ENCODE results near the gene DOK1. TPM values are rescaled to one million over a fixed set of nuclear protein-coding genes. Genes with fewer than 3 reads are reported as not detected.

DOK1 gene
- total and polyA plus RNA-seq, 10 donors = 19.9 to 59.1 (median 39.7) TPM

- Histone ChIP-seq H3K4me3 (no peak overlapping the region), H3K27ac (no peak overlapping the region), H3K27me3 (replicated peaks in 1 of 7) (peaks cover 0 to 22% (median 0%) of the 10 kb centered on the region in 7 donors), H3K4me1 (no peaks in the 10 kb centered on the region), H3K9me3 (no peaks in the 10 kb centered on the region), H3K36me3 (no peaks in the 10 kb centered on the region)
- TF ChIP-seq POLR2A (IDR thresholded peaks at IDR 0.05) (no peak), CTCF (IDR thresholded peaks at IDR 0.05 in 8 of 11, conservative IDR thresholded peaks at IDR 0.05 in 3 of 11) (no peak), POLR2AphosphoS5 (IDR thresholded peaks at IDR 0.05) (no peak)
- intact Hi-C loops (cut with DNase I; ENCODE audit: low total_unique reads) = no loop called here
- 68 to 81% (median 78%) methylated on average over 5 of the region's 5 CpGs for WGBS, 5 donors
- DNase-seq = no peak
These were observed 52.4 kb downstream of the DOK1 start for GRCh38 chr2:74606927-74607326.

Other genes with a start within 250 kb of the DOK1 start
- 1 to 10 TPM; 2.1 to 9.7 (median 3.9) TPM for gene SLC4A5, start 211.3 kb upstream of the DOK1 start, total RNA-seq
- 1 to 10 TPM in 1 of 3 donors, under 1 TPM in 2; 0.45 to 1.1 (median 0.62) TPM for gene SLC4A5, start 211.3 kb upstream of the DOK1 start, polyA plus RNA-seq
- 100 to 1,000 TPM in 4 of 7 donors, 10 to 100 TPM in 3; 81.8 to 113 (median 100) TPM for gene DCTN1, start 174.4 kb upstream of the DOK1 start, total RNA-seq
- 10 to 100 TPM; 47.8 to 77.2 (median 53.7) TPM for gene DCTN1, start 174.4 kb upstream of the DOK1 start, polyA plus RNA-seq
- gene C2orf81, start 133.1 kb upstream of the DOK1 start, total RNA-seq = 1 to 10 TPM; 1.7 to 4.0 (median 2.8) TPM
- gene C2orf81, start 133.1 kb upstream of the DOK1 start, polyA plus RNA-seq = 1 to 10 TPM; 3.2 to 5.7 (median 5.1) TPM
- gene WDR54, start 133.0 kb upstream of the DOK1 start, total RNA-seq = 10 to 100 TPM; 15.1 to 24.3 (median 17.9) TPM
- gene WDR54, start 133.0 kb upstream of the DOK1 start, polyA plus RNA-seq = 10 to 100 TPM; 23.7 to 26.0 (median 24.4) TPM
- 10 to 100 TPM in 3 of 7 donors, 1 to 10 TPM in 4; 5.0 to 11.1 (median 9.8) TPM for gene RTKN, start 112.8 kb upstream of the DOK1 start, total RNA-seq
- gene RTKN, start 112.8 kb upstream of the DOK1 start, polyA plus RNA-seq = 1 to 10 TPM; 3.2 to 6.9 (median 3.4) TPM
- gene INO80B, start 99.6 kb upstream of the DOK1 start, total RNA-seq = 10 to 100 TPM in 6 of 7 donors, 1 to 10 TPM in 1; 9.0 to 42.9 (median 28.6) TPM
- 10 to 100 TPM; 36.7 to 50.3 (median 43.7) TPM for gene INO80B, start 99.6 kb upstream of the DOK1 start, polyA plus RNA-seq
- 10 to 100 TPM; 39.5 to 80.7 (median 58.5) TPM for gene WBP1, start 96.3 kb upstream of the DOK1 start, total RNA-seq
- 10 to 100 TPM; 64.7 to 84.2 (median 78.8) TPM for gene WBP1, start 96.3 kb upstream of the DOK1 start, polyA plus RNA-seq
- 10 to 100 TPM; 49.2 to 61.6 (median 56.7) TPM for gene MOGS, start 89.3 kb upstream of the DOK1 start, total RNA-seq
- 10 to 100 TPM; 24.6 to 35.5 (median 31.0) TPM for gene MOGS, start 89.3 kb upstream of the DOK1 start, polyA plus RNA-seq
- gene MRPL53, start 82.0 kb upstream of the DOK1 start, total RNA-seq = 10 to 100 TPM; 13.0 to 74.3 (median 61.7) TPM
- gene MRPL53, start 82.0 kb upstream of the DOK1 start, polyA plus RNA-seq = 10 to 100 TPM; 69.4 to 86.7 (median 78.6) TPM
- gene CCDC142, start 71.7 kb upstream of the DOK1 start, total RNA-seq = 10 to 100 TPM; 22.2 to 59.4 (median 31.6) TPM
- 1 to 10 TPM; 2.8 to 9.3 (median 3.4) TPM for gene CCDC142, start 71.7 kb upstream of the DOK1 start, polyA plus RNA-seq
- gene TTC31, start 71.6 kb upstream of the DOK1 start, total RNA-seq = 10 to 100 TPM; 34.3 to 51.3 (median 38.3) TPM
- 10 to 100 TPM; 15.7 to 26.7 (median 21.6) TPM for gene TTC31, start 71.6 kb upstream of the DOK1 start, polyA plus RNA-seq
- gene LBX2, start 55.1 kb upstream of the DOK1 start, total RNA-seq = 1 to 10 TPM in 3 of 7 donors, under 1 TPM in 4; 0.52 to 2.7 (median 0.89) TPM
- gene LBX2, start 55.1 kb upstream of the DOK1 start, polyA plus RNA-seq = 1 to 10 TPM in 1 of 3 donors, under 1 TPM in 2; 0.50 to 1.8 (median 0.93) TPM
- gene PCGF1, start 47.0 kb upstream of the DOK1 start, total RNA-seq = 10 to 100 TPM; 12.7 to 20.4 (median 14.7) TPM
- 10 to 100 TPM in 2 of 3 donors, 1 to 10 TPM in 1; 9.6 to 11.8 (median 11.6) TPM for gene PCGF1, start 47.0 kb upstream of the DOK1 start, polyA plus RNA-seq
- not detected for gene TLX2, start 40.3 kb upstream of the DOK1 start, total RNA-seq
- under 1 TPM in 2 of 3 donors, not detected in 1; 0.04 to 0.05 TPM for gene TLX2, start 40.3 kb upstream of the DOK1 start, polyA plus RNA-seq
- under 1 TPM in 5 of 7 donors, not detected in 2; 0.24 to 0.52 (median 0.43) TPM for gene DQX1, start 28.5 kb upstream of the DOK1 start, total RNA-seq
- gene DQX1, start 28.5 kb upstream of the DOK1 start, polyA plus RNA-seq = under 1 TPM; 0.09 to 0.22 (median 0.11) TPM
- gene AUP1, start 25.0 kb upstream of the DOK1 start, total RNA-seq = 100 to 1,000 TPM; 107 to 182 (median 125) TPM
- gene AUP1, start 25.0 kb upstream of the DOK1 start, polyA plus RNA-seq = 100 to 1,000 TPM; 140 to 226 (median 223) TPM
- gene HTRA2, start 24.8 kb upstream of the DOK1 start, total RNA-seq = 10 to 100 TPM; 34.2 to 58.7 (median 38.7) TPM
- gene HTRA2, start 24.8 kb upstream of the DOK1 start, polyA plus RNA-seq = 10 to 100 TPM; 46.0 to 48.7 (median 48.0) TPM
- 10 to 100 TPM; 11.6 to 27.4 (median 18.0) TPM for gene LOXL3, start 778 bp upstream of the DOK1 start, total RNA-seq
- gene LOXL3, start 778 bp upstream of the DOK1 start, polyA plus RNA-seq = 1 to 10 TPM; 1.8 to 4.6 (median 3.6) TPM
- 1 to 10 TPM in 4 of 7 donors, under 1 TPM in 3; 0.43 to 2.0 (median 1.1) TPM for gene M1AP, start 93.6 kb downstream of the DOK1 start, total RNA-seq
- gene M1AP, start 93.6 kb downstream of the DOK1 start, polyA plus RNA-seq = under 1 TPM; 0.26 to 0.61 (median 0.47) TPM
- gene SEMA4F, start 99.5 kb downstream of the DOK1 start, total RNA-seq = 10 to 100 TPM in 1 of 7 donors, 1 to 10 TPM in 6; 5.0 to 11.0 (median 8.1) TPM
- 1 to 10 TPM; 1.5 to 2.6 (median 1.5) TPM for gene SEMA4F, start 99.5 kb downstream of the DOK1 start, polyA plus RNA-seq